Stimulated activated CD4-positive, alpha-beta T cell treated with anti-CD3 and anti-CD28 coated beads, TNF-alpha, amount 100 ng/mL, for 48 hours (primary cell): ENCODE measurements around the gene DDX39B.
A peak's percentile ranks its signal among the peaks of the same experiment; 100 is the strongest.
"Not testable (repeated sequence)": the region's sequence is repeated elsewhere in the genome, so short reads cannot be mapped to it uniquely, and the experiment has no call there.

ENCODE experiments used
- DNase-seq, 3 donors: peaks; one replicate each; pipeline ENCODE4 v3.0.0-alpha.2; 2020; ENCODE audit warnings: low read depth in 3 of 3

Gene DDX39B

DNA sequence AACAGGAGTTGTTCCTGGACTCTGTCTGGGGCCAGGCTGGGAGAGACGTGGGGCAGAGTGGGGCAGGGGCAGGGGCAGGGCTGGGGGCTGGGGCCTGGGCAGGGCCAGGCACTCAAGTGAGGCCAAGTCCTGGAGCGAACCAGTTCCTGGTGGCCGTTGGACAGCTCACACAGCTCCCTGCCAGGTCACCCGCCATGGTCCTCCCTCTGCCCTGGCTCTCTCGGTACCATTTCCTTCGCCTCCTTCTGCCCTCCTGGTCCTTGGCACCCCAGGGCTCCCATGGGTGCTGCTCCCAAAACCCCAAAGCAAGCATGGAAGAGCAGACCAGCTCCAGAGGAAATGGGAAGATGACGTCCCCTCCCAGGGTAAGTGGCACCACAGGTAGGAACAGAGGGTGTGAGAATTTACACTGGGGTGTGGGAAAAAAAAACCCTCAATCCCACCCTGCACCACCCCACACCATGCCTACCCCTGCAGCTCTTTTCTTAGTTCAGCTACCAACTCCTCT is 12.9 kb downstream of the DDX39B start, which contains the start of gene MCCD1:
MCCD1 (plus strand) TSS at position 142 of the 508 bp plus-strand sequence; CDS start at position 195, 53 bp downstream.
- DNase-seq = no peak

DNA sequence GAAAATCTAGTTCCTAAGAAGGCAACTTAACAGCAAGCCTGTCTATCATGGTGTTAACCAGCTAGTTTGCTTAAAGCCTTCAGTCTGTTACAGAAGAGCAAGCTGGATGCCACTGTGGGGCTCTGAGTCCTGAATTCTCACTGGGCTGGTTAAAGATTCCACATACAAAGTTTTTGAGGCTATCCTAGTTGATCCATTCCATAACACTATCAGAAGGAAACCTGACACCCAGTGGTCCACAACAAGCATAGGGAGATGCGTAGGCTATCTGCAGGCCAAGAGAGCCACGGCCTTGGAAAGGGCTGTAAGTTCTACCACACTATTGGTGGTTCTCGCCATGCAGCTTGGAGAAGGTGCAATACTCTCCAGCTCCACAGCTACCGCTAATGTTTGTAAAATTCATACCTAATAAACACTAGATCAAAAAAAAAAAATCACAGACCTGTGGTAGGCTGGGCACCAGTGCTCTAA is 13.5 kb downstream of the DDX39B start:
- DNase-seq = no peak

DNA sequence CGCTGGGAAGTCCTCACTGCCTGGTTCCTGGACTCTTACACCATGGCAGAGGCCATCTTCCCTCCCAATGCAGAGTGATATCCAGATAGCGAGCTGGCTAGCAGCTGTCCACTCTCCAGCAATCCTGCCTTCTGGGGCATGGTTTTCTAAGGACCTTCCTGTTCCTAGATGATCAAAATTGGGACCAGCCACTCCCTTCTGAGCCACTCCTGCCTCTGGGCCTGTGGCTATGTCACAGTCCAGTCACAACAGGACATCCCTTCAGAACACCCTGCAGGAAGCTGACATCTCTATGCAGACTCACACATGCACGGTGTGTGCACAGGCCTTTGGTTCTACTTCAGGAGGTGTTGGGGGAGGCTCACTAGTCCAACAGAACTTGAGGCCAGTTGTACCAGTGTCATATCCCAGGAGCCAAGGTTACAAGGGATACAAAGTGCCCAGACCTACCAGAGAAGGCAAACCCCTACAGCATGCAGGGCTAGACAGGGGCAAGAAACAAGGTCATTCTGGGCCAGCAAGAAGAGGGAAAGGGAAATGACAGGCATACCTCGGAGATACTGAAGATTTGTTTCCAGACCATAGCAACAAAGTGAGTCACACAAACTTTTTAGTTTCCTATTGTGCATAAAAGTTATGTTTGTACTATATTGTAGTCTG is 15.7 kb downstream of the DDX39B start:
- no peak for DNase-seq

DNA sequence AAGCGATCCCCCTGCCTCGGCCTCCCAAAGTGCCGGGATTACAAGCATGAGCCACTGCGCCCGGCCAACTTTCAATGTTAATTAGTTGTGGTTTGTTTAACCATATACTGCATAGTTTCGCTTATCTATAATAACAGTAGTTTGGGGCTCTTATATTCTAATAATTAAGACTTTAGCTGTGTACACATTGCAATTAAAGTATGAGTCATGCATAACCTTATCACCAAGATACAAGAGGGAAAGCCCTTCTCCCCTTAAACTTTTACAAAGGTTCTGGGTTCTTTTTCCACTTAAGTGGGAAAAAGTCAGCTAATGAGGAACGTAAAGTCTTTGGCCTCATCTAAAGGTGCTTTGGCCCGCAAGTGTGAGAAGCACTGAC is 16.3 kb downstream of the DDX39B start:
- no peak for DNase-seq

DNA sequence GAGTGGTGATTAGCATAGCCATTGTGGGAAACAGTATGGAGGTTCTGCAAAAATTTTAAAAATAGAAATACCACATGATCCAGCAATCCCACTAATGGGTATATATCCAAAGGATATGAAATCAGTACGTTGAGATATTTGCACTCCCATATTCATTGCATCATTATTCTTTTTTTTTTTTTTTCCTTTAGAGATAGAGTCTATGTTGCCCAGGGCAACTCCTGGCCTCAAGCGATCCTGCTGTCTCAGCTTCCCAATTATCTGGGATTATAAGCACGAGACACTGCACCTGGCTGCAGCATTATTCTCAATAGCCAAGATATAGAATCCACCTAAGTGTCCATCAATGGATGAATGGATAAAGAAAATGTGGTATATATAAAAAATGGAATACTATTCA is 20.0 kb downstream of the DDX39B start:
- DNase-seq = no peak

DNA sequence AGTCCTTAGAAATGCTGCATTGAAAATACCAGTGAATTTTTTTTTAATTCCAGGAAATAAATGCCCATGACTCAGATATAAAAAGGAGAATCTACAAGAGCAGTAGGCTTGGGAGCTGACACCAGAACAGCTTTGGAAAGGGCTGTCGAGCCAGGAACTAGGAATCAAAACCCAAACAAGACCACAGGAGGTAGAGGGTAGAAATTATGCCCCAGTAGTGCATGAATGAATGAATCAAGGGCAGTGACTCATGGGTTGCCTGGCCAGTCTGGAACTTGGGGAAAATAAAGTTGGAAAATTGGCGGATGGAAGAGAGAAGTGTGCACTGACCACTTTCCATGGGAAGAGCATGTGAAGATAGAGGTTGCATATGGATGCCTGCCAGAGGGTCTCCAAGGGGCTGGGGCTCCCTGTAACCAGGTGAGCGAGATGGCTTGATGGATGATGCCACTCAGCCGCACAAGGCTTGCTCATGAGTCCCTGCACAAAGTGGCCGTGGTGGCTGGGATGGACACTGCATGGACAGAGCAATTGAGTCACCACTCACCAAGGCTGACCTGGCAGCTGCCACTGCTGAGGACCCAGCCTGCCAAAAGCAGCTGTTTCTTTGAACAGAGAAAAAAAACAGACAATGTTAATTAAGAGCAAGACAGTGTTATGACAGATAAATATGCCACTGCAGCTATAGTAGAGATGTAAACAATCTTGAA is 28.2 kb downstream of the DDX39B start:
- DNase-seq = no peak

DNA sequence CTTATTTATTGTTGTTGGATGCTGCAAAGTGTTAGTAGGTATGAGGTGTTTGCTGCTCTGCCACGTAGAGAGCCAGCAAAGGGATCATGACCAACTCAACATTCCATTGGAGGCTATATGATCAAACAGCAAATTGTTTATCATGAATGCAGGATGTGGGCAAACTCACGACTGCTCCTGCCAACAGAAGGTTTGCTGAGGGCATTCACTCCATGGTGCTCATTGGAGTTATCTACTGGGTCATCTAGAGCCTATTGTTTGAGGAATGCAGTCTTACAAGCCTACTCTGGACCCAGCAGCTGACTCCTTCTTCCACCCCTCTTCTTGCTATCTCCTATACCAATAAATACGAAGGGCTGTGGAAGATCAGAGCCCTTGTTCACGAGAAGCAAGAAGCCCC is 31.8 kb downstream of the DDX39B start:
- DNase-seq = no peak

DNA sequence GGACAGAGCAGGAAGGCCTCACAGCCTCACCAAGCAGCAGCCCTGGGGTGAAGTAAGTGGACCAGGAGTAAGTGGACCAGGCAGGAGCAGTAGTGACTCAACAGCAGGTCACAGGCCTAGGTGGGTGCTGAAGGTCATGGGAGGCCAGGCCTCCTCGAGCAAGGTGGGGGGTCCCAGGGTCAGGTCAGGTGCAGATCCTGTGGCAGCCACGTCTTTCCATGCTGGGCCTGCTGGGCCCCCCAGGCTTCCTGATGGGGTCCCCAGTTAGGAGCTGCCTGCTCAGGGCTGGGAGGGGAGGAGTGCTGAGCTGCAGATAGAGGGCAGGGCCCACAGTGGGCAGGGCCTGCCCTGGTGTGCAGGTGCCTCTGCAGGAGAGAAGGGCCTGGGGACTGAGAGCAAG is 32.8 kb downstream of the DDX39B start:
- not testable (repeated sequence) for DNase-seq

DNA sequence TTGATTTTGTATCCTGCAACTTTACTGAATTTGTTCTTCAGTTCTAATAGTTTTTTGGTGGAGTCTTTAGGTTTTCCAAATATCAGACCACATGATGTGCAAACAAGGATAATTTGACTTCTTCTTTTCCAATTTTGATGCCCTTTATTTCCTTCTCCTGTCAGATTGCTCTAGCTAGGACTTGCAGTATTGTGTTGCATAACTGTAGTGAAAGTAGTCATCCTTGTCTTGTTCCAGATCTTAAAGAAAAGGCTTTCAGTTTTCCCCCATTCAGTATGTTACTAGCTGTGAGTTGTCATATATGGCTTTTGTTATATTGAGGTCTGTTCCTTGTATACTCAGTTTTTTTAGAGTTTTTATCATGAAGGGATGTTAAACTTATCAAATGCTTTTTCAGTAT is 39.2 kb downstream of the DDX39B start:
- DNase-seq = no peak

DNA sequence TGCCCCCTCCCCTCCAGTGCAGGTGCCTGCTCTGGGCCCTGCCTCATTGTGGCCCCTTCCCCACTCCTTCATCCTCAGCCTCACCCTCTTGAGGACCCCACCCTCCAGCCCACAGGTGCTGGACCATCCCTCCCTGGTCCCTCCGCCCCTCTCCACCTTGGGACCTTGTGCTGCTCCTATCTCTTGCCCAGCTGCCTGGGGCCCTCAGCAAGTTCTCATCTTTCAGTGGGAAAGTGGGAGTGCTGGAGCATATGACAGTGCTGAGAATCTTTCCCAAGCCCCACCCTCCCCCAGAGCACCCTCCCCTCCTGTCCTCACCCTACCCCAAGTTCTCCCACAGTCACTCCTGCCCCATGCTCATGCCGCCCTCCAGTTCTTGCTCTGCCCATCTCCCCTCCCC is 42.2 kb downstream of the DDX39B start:
- not testable (repeated sequence) for DNase-seq

DNA sequence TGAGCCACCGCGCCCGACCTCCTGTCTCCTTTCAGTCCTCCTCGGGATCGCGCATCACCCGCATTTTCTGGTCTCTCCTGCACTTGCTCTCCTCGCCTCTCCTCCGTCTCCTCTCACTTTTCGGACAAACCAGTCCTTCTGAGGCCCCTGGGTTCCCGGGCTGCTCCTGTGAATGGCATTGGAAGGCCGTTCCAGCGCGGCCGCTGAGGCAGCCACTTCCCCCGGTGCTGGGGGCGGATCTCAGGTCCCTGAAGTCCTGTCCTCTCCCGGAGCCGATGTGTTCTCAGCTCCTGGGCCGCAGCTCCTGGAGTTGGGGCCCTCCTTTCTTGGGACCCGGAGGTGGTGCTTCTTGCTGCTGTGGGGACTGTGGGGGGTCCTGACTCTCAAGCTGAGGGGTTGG is 43.1 kb downstream of the DDX39B start:
- DNase-seq = no peak

DNA sequence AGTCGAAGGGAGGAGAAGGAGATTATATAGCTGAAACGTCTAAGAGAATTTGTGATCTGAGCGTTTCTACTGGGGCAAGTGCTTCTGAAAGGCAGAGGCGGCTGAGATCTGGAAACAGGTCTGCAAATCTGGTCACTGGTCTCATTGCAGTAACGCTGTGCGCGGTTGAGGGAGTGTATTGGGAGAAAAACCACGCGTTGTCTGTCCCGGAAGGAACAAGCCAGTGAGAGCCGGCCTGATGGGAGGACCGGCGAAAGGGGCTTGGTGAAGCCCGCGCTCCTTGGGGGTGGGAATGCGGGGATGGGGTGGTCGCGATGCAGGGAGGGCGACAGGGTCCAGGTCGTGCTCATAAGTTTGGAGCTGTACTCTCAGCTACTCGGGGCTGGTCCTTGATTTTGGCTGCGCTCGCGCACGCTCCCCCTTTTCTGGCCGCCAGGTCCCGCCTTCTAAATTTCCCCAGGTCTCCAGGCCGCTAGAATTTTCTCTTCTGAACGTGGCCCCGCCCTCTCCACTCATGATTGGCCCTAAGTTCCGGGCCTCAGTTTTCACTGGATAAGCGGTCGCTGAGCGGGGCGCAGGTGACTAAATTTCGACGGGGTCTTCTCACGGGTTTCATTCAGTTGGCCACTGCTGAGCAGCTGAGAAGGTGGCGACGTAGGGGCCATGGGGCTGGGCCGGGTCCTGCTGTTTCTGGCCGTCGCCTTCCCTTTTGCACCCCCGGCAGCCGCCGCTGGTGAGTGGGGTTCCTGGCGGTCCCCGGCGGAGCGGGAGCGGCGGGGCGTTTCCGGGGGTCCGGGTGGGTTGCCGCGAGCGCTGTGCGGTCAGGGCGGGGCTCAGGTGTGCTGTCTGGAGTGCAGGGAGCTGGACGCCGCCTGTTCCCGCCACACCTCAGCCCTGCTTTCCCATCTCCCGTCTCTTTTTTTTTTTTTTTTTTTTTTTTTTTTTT is 44.0 kb downstream of the DDX39B start, which contains the start of gene MICB:
MICB (plus strand) TSS at position 615 of the 946 bp plus-strand sequence; CDS start at position 664, 49 bp downstream.
- peak; percentile 70 to 78 (median 72) for DNase-seq

DNA sequence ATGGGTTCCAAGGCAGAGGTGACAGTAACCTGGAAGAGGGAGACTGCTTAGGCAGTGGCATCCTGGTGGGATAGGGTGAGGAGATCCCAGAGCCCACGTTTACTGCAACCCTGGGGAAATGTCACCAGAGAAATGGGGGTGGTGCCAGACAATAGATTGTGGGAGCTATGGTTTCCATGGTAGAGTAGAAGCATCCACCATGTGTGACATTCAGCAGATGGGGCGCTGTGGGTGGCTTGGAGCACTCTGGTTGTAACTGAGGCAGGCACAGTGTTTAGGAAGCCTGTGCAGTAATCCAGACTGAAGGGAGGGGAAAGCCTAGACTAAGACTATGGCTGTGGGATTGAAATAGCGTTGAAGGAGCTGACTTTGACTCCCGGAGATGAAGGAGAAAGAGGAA is 45.0 kb downstream of the DDX39B start:
- DNase-seq = not testable (repeated sequence)

DNA sequence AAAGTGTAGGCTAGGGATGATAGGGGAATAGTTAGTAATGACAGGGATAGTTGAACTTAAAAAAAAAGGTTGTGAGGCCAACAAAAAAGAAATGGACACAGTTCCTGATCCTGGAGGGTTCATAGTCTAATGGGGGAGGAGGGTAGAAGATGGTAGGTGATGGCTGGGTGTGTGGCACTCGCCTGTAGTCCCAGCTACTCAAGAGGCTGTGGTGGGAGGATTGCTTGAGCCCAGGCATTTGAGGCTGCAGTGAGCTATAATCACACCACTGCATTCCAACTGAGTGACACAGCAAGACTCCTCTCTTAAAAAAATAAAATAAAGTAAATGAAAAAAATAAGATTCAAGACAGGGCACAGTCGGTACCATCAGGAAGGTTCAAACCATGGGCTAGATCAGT is 46.2 kb downstream of the DDX39B start:
- DNase-seq = no peak

DNA sequence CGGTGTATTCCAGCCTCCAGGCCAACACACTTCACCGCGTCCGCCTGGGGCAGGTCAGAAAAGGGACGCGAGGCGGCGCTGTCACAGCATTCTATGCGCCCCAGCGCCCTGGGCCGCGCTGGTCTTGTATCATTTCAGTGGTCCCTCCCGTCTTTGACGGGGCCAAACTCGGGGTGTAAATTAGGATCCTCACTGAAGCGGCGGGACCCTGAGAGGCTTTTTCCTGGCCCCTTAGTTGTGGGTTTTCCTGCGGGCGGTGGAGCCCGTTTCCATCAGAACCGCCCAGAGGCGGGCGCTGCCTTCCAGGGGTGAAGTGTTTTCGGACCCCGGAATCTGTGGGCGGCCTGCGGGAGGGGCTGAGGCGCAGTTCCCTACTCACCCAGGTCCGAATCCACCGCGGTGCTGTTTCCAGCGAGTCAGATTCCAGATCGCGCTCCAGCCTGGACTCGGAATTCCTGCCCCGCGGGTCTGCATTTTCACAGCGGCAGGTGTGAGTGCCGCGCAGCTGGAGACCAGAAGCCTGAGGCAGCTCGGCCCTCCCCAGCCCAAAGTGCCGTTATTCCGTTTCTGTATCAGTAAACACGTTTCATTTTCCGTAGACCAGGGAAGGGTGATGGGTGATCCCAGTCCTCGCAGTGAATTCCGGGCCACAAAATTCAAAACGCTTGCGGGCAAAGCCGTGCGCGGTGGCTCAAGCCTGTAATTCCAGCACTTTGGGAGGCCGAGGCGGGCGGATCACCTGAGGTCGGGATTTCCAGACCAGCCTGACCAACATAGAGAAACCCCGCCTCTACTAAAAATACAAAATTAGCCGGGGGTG is 47.7 kb downstream of the DDX39B start:
- DNase-seq = peak; percentile 57 to 80 (median 65)

DNA sequence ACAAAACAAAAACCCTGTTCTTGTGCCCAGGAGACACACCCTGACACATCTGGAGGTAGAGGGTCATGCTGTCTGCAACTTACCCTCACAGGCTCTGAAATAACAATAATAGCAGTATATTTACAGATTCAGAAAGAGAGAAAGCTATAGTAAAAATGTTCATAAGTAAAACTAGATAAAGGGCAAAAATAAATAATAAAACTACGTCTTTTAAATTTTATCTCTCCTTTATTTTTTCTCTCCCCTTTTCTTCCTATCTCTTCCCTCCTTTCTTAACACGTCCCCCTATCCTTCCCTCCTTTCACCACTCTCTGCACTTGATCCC is 48.3 kb downstream of the DDX39B start:
- DNase-seq = not testable (repeated sequence)

DNA sequence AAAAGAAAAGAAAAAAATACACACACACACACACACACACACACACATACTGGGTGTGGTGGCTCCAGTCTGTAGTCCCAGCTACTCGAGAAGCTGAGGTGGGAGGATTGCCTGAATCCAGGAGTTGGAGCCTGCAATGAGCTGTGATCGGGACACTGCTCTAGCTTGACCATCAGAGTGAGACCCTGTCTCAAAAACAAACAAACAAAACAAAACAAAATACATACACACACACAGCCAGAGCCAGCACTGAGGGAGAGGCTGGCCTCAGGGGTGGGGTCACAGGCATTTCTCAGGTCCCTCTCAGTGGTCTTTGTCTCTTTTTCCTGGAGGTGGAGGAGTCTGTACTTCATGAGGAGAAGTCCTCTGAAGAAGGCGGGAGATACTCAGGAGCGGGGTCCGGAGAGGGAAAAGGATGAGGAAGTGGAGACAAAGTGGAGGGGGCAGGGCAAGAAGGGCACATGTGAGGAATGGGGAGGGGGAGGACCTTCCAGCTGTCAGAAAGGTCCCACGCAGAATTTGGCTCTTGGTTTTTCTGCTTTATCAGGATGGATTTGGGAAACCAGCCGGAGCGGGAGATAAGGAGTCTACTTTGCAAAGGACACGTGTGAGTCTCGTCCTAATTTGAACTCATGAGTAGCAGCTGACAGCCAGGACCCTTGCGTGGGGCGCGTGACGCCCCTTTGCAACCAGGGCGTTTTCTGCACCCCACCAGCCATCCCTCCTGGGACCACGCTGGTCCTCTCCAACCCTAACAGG is 51.5 kb downstream of the DDX39B start:
- DNase-seq = no peak

DNA sequence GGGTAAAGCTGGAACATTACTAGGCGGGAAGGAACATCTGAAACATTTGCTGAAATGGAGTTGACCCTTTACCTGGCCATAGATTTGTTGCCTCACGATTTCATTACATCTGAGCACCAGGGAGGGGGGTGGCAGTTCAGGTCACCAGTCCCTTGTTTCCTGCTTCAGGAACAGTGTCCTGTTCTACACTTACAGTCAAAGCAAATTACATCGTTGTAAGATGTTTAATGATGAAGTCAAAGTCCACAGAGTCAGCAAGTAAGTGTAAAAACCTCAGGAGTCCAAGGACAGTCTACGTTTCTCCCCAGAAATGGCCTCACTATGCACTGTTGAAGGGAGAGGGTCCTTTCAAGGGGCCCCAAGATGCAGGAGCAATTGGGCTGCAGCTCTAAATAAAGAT is 52.7 kb downstream of the DDX39B start:
- DNase-seq = no peak

DNA sequence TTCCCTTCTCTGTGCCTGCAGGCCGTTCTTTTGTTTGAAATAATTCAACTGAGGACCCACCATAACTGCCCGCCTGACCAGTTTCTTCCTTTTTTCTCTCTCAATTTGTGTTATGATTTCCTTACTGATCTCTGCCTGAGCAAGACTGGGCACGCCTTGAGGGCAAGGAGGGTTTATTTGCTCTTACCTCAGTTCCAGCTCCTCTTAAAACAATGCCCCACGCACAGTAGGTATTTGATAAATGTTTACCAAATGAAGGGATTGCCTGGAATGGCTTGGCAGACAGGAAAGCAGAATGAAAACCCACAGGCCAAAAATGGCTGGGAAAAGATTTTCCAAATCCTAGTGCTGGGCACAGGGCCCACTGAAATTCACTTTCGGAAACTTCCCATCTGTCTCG is 54.1 kb downstream of the DDX39B start:
- not testable (repeated sequence) for DNase-seq

DNA sequence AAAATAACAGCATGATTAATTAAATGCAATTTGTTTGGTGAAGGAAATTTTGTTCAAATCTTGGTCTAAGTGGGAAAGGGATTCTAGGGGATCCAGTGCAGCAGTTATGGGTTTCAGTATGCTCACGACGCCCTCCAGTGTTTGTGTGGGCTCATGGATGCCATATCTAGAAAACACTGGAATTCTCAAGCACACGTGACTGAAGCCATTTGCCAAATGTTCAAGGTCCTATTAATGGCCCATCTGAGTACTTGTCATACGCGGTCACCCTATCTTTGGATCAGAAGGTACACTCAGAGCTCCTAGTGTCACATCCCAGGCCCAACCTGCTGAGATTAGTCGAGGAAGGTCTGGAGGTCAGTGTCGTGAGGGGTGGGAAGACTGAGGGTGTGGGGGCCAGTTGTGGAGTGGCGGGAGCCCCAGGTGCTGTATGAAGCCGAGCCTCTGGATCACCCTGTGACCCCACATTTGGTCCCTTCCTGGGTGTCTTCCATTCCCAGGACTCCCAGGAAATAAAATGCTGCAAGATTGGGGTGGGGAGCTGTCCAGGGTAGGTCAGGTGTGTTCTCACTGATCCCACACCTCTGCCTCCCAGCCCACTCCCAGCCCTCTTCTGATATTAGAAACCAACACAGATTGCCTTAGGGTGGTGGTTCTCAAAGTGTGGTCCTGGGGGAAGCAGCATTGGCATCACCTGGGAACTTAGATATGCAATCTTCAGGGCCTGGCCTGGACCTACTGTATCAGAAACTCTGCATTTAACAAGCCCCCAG is 55.6 kb downstream of the DDX39B start:
- DNase-seq = not testable (repeated sequence)
